Fibroblast of skin of right quadriceps (primary cell): ENCODE measurements around the gene TMEM186.
A peak's percentile ranks its signal among the peaks of the same experiment; 100 is the strongest.
"Not testable (repeated sequence)": the region's sequence is repeated elsewhere in the genome, so short reads cannot be mapped to it uniquely, and the experiment has no call there.

Source experiments
- DNase-seq: peaks from one replicate; pipeline ENCODE4 v3.0.0-alpha.2; 2013

TMEM186 gene, protein sequence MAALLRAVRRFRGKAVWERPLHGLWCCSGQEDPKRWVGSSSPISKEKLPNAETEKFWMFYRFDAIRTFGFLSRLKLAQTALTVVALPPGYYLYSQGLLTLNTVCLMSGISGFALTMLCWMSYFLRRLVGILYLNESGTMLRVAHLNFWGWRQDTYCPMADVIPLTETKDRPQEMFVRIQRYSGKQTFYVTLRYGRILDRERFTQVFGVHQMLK

DNA sequence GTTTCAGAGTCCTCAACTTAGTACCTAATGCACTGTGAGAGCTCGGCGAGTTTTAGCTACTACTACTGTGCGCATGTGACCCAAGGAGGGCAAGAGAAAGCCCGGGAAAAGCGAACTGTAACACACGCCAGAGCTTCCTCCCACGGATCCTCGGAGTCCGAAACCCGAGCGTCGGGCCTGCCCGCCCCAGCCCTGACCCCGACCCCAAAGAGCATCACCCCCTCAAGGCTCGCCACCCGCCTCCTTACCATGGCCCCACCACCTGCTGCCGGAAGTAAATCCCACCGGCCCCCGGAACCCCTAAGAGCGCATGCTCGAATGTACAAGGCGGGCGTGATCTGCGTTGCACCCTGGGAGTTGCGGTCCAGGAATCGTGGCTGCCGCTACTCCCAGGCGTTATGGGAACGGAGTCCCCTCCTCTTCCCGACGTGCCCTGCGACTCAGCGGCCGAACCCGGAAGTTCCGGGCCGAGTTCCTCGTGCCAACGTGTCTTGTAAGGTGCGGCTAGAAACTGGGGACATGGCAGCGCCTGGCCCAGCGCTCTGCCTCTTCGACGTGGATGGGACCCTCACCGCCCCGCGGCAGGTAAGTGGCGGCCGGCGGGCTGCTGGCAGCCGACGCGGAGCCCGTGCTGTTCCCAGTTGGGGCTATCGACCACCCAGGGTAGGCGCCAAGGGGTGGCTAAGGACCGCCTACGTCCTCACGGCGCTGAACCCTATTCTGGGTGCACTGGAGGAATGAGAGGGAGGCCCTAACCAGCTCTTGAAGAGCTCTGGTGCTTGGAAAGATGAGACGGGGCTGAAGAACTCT, at the start of gene TMEM186, which contains the start of gene PMM2:
TSS of gene TMEM186 (minus strand) at position 276 of the 810 bp plus-strand sequence. CDS start at position 251, 25 bp downstream.
TSS of gene PMM2 (plus strand) at position 476 of the 810 bp plus-strand sequence. CDS start at position 520, 44 bp downstream.
- DNase-seq, result peak; percentile 95

DNA sequence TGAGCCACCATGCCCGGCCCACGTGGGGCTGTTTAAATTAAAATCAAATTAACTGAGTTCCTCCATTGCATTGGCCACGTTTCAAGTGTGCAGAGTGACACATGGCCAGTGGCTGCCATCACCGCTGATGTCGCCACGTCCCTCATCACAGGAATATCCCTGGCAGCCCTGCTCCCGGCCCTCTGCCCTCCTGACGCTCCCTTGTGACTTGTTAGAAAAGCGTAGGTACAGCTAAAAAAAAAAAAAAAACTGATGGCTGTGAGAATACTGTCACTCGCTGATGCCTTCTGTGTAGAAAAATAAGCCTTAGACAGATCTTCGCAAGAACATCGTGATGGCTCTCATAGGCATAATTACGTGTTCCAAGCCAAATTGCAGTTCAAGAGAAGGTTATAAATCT, 49.7 kb upstream of the TMEM186 start:
- no peak for DNase-seq

DNA sequence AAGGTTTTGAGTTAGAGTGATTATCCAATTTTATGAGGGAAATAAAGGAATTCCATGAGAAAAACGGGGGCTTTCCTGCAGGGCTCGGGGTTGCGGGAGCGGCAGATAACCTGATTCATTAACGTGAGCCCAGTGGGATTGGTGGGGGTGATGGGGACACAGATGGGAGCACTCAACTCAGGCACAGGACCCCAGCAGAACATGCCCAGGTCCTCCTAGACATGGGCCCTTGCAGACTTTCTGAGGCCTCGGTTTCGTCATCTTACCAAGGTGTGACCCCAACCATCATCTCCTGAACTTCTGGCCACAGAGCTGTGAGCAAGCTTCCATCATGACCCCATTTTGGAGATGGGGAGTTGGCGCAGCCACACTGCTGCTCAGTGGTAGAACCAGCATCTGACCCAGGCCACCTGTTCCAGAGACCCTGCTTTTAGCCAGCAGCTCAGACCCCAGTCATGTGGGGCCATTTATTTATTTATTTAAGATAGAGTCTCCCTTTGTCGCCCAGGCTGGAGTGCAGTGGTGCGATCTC, 49.0 kb upstream of the TMEM186 start:
- DNase-seq, result no peak

DNA sequence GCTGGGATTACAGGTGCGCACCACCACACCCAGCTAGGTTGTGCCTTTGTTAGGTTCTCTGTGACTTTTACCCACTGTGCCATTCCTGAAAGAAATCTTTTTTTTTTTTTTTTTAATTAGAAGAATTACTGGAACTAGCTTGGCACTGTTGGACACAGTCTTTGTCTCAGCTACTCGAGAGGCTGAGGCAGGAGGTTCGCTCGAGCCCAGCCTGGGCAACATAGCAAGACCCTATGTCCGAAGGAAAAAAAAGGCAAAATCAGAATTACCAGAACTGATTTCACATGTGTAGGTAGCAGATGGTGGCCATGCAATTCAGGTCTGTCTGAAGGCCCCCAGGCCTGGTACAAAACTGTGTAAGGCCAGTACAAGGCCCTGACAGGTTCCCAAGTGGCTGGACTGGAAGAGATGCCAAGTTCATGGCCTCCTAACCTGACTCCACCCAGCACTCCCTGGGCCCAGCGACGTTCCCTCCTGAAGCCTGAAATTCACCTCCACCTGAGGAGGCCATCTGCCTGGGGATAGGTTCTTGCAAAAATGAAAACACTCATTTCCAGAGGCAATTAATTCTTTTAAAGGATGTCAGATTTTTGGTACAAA, 48.4 kb upstream of the TMEM186 start:
- no peak for DNase-seq

DNA sequence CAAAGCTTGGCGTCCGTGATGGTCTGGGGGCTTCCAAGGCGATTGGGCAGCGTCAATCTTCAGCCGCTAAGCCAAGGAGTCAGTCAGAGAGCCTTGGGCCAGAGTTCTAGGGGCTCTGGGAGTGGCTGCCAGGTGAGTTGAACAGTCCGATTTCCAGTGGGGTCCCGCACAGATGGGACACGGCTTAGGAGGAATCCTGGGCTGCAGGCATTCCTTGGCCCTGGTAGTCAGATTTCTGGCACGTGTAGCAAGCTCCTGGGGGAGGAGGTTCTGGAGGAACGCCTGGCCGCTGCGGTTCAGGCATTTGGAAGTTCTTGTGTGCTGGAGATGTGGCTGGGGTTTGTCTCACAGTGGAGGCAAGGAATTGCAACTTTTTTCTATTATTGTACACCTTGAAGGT, 45.9 kb upstream of the TMEM186 start:
- not testable (repeated sequence) for DNase-seq

DNA sequence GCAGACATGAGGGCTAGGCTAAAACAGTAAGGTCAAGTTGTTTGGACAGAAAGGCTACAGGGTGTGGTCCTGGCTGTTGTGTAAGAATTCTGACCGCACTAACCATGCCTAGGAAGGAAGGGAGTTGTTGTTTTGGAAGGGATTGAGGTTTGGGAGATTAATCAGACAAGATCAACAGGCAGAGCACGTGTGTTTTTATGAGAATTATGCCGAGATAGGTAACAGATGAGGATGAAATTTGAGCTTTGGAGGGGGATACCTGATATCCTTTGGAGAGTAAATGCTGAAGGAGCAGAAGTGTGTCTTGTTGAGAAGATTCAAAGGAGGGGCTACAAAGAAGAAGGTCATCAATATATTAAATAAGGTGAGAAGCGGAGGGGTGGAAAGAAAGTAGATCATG, 44.6 kb upstream of the TMEM186 start:
- not testable (repeated sequence) for DNase-seq

DNA sequence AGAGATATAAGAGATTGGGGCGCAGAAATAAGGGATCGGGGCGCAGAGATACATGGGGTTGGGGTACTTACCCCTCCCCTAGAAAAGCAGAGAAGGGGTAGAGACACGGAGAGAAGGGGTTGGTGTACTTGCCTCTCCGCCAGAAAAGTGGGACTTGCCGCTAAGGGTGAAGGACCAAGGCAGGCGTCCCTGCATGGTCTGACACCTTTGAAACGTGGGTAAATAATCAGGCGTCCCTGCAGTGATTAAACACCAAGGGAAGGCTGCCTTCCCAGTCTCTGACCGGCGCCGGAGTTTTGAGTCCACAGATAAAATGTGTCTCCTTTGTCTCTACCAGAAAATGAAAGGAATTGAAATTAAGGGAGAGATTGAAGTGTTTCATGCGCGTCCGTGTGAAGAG, 40.2 kb upstream of the TMEM186 start:
- DNase-seq, result not testable (repeated sequence)

DNA sequence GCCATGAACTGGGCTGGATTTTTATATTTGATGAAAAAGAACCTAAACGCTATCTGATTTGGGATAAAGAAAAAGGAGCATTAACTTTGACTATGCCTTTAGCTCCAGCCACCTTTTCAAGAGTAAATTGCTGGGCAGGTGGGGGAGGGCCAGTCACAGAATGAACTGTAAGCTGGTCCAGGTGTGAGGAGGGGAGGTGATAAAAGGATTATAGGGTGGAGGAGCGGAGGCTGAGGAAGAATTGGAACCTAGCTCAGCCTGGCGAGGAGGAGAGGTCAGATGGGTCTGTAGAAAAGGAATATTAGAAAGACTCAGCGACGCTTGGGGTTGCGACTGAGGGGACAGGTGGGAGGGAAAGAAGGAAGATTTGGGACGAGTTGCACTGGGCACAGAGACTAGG, 39.4 kb upstream of the TMEM186 start:
- DNase-seq, result not testable (repeated sequence)

DNA sequence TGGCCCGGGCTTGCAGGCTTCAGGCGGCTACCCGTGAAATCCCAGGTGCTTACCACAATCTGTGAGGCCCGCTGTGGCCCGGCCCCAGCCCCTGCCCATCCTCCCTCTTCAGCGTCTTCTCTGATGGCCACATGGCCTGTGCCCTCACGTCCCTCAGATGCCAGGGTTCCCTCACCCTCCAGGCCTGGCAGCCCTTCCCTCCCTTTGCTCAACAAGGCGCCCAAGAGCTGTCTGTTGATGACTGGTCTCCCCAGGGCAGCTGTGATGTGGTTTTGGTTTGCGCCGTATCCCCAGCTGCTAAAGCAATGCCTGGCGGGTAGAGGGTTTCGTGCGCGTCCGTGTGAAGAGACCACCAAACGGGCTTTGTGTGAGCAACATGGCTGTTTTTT, 35.3 kb upstream of the TMEM186 start:
- no peak for DNase-seq

DNA sequence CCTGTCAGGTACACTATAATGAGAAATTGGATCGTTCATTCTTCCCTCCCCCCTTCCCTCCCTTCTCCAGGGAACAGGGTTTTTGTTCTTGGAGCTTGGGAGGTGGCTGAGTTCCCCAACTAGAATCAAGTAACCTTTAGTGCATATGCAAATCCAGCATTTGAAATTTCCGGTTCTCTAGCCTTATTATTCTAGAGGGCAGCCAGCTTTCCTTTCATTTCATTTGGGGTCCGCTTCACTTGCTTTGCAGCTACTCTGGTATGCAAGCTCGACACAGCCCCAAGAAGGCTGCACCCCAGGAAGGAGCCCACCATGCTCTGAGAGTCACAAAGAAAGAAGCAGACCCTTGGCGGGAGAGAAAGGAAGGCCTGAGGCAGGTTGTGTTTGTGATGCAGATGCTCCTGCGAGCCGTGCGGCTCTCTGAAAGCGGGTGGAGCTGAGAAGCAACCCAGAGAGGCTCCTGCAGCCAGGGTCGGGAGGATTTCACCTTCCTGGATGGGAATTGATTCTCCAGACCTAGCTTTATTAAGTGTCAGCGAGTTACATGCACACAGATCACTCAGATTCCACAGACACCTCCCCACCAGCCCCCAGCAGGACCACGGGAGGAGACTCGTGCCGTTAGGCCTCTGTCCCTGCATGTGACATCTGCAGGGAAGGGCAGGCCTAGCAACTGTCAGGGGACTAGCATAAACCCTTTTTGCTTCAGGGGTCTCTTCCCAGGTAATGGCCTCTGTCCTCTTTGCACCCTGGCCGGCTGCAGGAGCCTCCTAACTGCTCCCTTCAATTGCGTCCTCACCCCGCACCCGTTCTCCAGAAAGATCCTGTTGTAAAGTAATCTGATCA, 34.7 kb upstream of the TMEM186 start:
- no peak for DNase-seq

DNA sequence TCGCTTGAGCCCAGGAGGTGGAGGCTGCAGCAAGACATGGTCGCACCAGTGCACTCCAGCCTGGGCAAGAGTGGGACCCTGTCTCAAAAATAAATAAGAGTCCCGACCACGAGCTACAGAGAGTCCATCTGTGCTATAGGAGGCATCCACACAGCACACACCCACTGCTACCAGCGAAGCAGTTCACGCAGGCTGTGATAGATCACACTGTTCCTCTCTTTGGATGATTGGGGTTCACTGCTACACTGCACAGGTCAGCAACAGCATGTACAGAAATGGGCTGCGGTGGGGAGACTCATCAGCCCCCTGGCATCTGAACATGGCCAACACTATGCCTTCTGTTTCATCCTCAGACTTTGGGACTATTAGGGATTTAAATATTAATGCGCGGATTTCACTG, 34.0 kb upstream of the TMEM186 start:
- no peak for DNase-seq

DNA sequence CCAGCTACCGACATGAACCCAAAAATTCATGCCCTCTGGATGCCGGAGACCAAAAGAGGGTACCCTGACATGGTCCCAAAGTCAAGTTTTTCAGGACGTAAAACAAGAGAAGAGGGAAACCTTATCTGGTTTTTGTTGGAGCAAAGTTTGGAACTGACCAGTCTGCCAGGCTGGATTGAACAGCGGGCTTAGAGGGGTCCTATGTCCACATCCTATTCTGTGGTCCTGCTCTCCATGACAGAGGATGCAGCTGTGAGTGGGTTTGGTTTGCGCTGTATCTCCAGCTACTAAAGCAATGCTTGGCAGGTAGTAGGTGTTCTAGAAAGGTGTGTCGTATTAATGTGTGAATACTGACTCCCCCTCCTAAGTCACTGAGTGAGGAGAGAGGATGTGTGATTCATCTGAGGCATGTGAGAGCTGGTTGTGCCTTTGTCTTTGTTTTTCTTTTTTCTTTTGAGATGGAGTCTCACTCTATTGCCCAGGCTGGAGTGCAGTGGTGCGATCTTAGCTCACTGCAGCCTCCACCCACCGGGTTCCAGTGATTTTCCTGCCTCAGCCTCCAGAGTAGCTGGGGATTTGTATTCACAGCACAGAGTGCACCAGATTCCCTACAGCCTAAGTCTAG, 31.2 kb upstream of the TMEM186 start:
- DNase-seq, result no peak

DNA sequence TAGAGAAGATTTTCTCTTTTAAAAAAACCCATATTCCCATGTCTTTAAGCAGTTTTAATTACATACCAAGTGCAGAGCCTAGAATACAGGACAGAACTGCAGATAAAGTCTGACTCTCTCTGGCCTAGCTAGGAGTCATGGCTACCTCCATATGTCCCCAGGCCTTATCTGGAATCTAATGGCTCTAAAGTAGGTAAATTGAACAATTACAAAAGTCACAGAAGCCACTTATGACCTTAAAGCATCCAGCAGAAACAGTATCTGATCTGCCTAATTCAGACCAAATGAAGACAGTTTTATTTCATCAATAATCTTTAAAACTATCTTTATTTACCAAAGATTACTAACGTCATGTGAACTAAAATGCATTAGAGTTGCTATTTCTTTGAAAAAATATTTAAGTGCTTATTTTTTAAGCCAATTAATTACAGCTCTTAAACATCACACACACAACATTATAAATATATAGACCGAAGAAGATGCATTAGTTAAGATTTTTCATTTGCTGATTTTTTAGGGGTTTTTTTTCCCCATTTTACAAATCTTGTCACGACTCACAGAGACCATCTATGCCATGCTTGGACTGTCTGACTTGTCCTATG, 28.9 kb upstream of the TMEM186 start:
- no peak for DNase-seq

DNA sequence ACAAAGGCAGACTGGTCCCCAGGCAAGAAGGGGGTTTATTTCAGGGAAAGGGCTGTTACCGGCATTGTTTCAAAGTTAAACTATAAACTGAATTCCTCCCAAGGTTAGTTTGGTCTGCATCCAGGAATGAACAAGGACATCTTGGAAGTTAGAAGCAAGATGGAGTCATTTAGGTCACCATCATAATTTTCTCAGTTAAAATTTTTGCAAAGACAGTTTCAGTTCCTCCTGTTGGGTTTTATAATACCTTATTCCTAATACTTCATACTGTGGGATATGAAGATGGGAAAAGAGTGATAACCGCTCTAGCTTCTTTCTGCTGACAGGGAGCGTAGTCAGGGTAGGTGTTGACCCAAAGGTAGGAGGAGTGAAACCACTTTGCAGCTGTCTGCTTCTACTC, 25.0 kb upstream of the TMEM186 start:
- DNase-seq, result no peak

DNA sequence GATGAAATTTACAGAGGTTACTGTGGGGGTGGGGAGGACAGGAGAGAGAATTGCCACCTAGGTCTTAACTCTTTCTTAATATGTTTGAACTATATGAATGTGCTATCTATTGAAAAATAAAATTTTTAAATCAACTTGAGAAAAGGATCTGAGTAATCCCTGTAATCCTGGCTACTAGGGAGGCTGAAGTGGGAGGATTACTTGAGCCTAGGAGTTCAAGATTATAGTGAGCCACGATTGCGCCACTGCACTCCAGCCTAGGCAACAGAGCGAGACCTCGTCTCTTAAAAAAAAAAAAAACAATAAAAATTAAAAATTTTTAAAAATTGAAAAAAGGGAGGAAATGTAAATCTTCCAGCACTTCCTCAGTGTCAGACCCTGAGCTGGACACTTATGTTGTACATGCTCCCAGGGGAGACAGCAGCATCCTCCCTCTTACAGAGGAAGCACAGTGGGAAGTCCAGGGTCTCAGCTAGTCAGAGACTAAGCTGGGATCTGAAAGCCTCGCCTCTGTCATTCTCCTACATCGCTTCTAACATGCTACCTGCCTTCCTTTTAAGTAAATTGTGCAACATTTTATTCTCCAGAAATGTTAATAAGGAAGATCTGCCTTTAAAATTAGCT, 22.1 kb upstream of the TMEM186 start:
- DNase-seq, result no peak

DNA sequence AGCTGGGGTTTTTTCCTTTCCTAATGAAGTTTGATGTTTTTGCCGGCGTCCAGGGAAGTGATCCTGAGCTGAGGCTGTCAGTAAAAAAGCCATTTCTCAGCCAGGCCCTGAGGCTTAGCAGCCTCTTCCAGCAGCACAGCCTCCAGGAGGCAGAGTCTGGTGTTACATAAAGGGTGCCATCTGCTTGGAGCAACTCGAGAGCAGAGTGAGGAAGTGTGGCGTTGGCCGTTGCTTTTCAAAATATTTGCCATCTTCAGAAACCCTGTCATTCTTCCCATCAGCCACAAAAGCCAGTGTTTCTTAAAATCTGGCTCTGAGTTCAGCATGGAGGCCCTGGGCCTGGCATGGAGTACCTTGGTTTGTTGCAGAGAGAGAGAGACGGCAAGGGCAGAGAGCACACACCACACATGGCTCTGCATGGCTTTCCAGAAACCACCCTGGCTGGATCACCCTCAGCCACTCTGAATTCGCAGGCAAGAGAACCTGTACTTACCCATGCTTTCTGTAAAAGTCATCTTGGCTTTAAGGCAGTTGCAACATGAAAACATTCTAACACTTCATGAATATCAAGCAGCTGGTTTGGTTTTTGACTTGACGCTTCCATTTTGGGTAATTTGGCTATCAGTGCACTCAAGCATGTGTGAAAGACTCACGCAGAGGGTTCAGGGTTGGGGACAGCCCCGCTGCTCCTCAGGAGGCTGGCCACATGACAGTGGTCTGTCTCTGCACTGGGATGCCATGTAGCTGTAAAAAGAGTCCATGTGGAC, 21.2 kb upstream of the TMEM186 start:
- DNase-seq, result no peak

DNA sequence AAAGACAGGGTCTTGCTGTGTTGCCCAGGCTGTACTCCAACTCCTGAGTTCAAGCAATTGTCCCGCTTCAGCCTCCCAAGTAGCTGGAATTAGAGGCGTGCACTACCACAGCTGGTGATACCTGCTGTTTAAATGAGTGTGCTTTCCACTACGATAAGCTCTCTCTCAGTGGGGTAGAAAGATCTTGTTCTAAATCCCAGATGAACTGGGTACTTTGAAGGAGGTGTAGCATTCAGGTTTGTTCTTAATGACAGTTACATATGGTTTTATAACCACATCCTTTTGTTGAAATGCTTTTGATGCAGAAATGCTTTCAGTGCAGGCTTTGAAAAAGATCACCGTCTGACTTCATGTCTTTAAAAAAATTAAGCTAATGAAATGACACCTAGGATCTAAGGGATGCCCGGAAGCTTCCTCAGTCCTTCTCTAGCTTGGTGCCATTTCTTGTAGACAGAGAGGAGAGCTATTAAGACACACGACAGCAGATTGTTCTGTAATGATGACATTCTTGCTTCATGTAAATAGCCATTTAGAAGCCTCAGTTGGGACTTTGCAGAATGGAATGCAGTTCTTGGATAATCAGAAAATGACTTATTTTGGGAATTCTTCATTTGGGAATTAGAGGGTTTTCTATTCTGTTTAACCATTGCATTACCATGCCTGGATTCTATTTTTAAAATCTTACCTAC, 19.7 kb upstream of the TMEM186 start:
- DNase-seq, result no peak

DNA sequence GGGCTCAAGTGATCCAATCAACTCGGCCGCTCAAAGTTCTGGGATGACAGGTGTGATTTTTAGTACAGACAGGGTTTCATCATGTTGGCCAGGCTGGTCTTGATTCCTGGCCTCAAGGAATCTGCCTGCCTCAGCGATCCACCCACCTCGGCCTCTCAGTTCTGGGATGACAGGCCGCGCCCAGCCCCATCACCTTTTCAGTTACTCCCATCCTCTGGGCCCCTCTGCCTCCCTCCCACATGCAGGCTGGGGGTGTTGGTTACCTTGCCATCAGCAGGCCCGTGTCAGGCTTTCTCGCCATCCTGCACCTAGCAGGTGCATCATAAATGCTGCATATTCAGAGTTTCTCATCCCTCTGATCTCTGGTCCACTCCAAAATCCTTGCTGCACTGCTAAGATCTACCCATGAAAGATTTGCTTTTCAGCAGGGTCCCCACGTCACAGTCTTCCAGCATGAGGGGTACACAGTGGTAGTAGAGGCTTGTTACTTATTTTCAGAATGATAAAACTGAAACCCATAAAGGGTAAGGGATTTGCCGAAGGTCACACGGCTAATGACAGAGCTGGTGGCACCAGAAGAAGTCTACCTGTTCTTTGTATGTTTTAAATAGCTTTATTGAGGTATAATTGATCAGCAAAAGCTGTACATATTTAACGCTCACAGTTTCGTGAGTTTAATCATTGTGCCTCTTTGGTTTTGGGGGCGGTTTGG, 16.8 kb upstream of the TMEM186 start:
- DNase-seq, result no peak

DNA sequence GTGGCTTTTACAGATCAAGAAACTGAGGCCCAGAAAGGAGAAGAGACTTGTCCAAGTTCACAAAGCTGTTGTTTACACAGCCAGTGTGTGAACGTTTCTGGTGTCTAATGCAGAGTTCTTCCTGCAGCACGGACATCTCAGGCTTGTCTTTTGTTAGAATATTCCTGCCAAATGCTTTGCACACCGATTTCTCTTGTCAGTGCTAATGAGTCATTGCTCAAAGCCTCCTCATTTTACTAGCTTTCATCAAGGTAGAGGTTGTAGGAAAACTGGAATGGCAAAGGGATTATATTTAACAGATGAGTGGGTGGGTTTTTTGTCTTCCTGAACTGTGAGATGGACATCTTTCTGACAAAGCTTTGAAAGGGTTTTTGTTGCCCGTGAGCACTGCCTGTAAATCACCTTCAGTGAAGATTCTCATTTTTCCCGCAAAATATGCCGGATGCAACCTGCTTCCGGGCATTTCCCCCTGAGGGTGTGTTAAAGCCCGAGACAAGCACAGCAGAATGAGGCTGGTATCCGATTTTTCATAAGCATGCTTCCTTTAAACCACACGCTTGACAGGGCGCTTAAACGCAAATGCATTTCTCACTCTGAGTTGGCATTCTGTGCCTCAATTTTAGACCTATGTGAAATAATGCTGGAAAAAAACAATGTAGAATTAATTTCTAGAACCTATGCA, 14.9 kb upstream of the TMEM186 start:
- DNase-seq, result no peak
